Adrenal gland (tissue), 5 donors: ENCODE results near the gene OXT.

Experiments used
- CTCF ChIP-seq, 6 experiments: fragments of 450-650 bp in 4 of 6; fragments of 200-600 bp in 2 of 6; sonication (generic) in 1 of 6; IDR thresholded peaks; 1 replicate in 5 of 6; 2 replicates in 1 of 6; pipeline versions ENCODE4 v1.5.1 to v1.8.0; 2016 to 2021; ENCODE audit warnings: antibody characterized with exemption in 6 of 6, mild to moderate bottlenecking in 2 of 6, moderate library complexity in 1 of 6
- POLR2A ChIP-seq, 2 donors: fragments of 450-650 bp; IDR thresholded peaks; one replicate each; pipeline ENCODE4 v1.6.1; 2017; ENCODE audit warnings: antibody characterized with exemption in 2 of 2, mild to moderate bottlenecking in 2 of 2, moderate library complexity in 1 of 2
- donor health status: DM: no; HTN: no; CAD: no.

DNA sequence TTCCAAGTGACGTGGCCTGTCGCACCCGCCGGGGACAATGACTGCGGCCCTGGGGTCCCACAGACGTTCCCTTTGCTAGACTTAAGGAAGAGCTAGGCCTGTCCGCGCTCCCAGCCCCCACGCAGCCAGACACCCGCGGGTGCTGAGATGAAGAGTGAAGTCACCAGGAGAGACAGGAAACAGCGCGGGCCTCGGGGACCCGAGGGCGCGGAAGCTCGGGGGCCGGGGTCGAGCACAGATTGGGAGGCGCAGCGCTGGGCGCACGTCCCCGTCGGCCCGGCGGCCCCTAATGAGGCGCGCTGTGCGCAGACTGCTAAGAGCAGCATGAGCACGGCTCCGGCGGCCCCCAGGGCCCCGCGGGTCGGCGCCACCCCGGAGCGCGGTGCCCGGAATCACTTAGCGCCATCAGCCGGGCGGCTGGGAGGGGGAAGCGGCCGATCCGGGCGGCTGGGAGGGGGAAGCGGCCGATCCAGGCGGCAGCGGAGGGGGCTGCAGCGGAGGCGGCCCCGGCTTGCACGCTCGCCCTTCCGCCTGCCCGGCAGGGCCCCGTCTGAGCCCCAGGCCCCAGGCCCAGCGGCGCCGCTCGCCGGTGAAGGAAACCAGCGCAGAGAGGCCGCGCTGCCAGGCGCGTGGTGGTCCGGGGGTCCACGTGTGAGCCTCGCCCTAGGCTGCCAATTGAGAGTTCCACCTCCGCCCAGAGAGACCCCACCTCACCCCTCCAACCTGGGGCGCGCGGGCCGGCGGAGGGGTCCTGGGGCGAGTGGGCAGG, 21.4 kb downstream of the OXT start:
- TF ChIP-seq CTCF (IDR thresholded peaks at IDR 0.05) (no peak), POLR2A (IDR thresholded peaks at IDR 0.05) (no peak)
